Ovary (tissue), 3 donors: ENCODE measurements around the gene ARID1B.

Experiments
- CTCF ChIP-seq, 3 donors: fragments of 450-650 bp in 2 of 3; fragments of 200-600 bp in 1 of 3; IDR thresholded peaks; one replicate each; pipeline versions ENCODE4 v1.5.1 to v1.8.0; 2016 to 2022; ENCODE audit warnings: antibody characterized with exemption in 3 of 3, mild to moderate bottlenecking in 1 of 3
- EP300 ChIP-seq: sonication (generic); formaldehyde crosslinking; IDR thresholded peaks from one replicate; pipeline ENCODE4 v1.6.1; 2017; ENCODE audit warnings: antibody characterized with exemption
- POLR2A ChIP-seq: fragments of 450-650 bp; IDR thresholded peaks from one replicate; pipeline ENCODE4 v1.6.1; 2017; ENCODE audit warnings: antibody characterized with exemption, mild to moderate bottlenecking, moderate library complexity
- donor health status: DM: no; HTN: no; CAD: no.

- TF ChIP-seq POLR2A (no peak), CTCF (IDR thresholded peaks at IDR 0.05) (no peak), EP300 (no peak)
Observed at GRCh38 chr6:157008568-157008967, 231.4 kb downstream of the ARID1B start.
